GM11168 (cell line): Measurements from ENCODE around the gene ADARB2.

Experiments
- in situ Hi-C: fragments of 300-500 bp; cut with MboI; formaldehyde crosslinking; loops from one replicate; pipeline ENCODE4 v1.12.0; 2022; ENCODE audit warnings: low sequenced_read_pairs; ENCODE audit not compliant: unreplicated experiment

Gene ADARB2

GRCh38 chr10:1291178-1292090, 445.9 kb downstream of the ADARB2 start:
- in situ Hi-C loops = no loop called here

GRCh38 chr10:1290071-1290471, 447.3 kb downstream of the ADARB2 start:
- in situ Hi-C loops = no loop called here

- in situ Hi-C loops = loop anchor here (10.0 kb wide), 1 partner anchor 145 kb away; no protein-coding TSS in a partner anchor
Observed at GRCh38 chr10:1289591-1289990, 447.7 kb downstream of the ADARB2 start.

GRCh38 chr10:1287971-1288401, 449.3 kb downstream of the ADARB2 start:
- in situ Hi-C loops = loop anchor here (10.0 kb wide), 1 partner anchor 143 kb away; no protein-coding TSS in a partner anchor

- in situ Hi-C loops = loop anchor here (10.0 kb wide), 1 partner anchor 143 kb away; no protein-coding TSS in a partner anchor
Observed at GRCh38 chr10:1287487-1287886, 449.8 kb downstream of the ADARB2 start.

GRCh38 chr10:1284076-1284475, 453.2 kb downstream of the ADARB2 start:
- in situ Hi-C loops = loop anchor here (10.0 kb wide), 1 partner anchor 139 kb away; no protein-coding TSS in a partner anchor

- in situ Hi-C loops = loop anchor here (10.0 kb wide), 1 partner anchor 137 kb away; no protein-coding TSS in a partner anchor
Observed at GRCh38 chr10:1281405-1281782, 455.9 kb downstream of the ADARB2 start.

GRCh38 chr10:1280466-1281404, 456.6 kb downstream of the ADARB2 start:
- in situ Hi-C loops = loop anchor here (10.0 kb wide), 1 partner anchor 136 kb away; no protein-coding TSS in a partner anchor

- in situ Hi-C loops = no loop called here
Observed at GRCh38 chr10:1278306-1278705, 459.0 kb downstream of the ADARB2 start.

GRCh38 chr10:1274701-1275544, 462.4 kb downstream of the ADARB2 start:
- in situ Hi-C loops = no loop called here

GRCh38 chr10:1274111-1274661, 463.1 kb downstream of the ADARB2 start:
- in situ Hi-C loops = no loop called here

GRCh38 chr10:1273372-1274105, 463.8 kb downstream of the ADARB2 start:
- in situ Hi-C loops = no loop called here

- in situ Hi-C loops = no loop called here
Observed at GRCh38 chr10:1272777-1273161, 464.6 kb downstream of the ADARB2 start.

- in situ Hi-C loops = no loop called here
Observed at GRCh38 chr10:1272079-1272776, 465.1 kb downstream of the ADARB2 start.

GRCh38 chr10:1270906-1271305, 466.4 kb downstream of the ADARB2 start:
- in situ Hi-C loops = no loop called here

- in situ Hi-C loops = no loop called here
Observed at GRCh38 chr10:1270490-1270889, 466.8 kb downstream of the ADARB2 start.

- in situ Hi-C loops = no loop called here
Observed at GRCh38 chr10:1268831-1269230, 468.5 kb downstream of the ADARB2 start.

- in situ Hi-C loops = no loop called here
Observed at GRCh38 chr10:1267568-1267967, 469.8 kb downstream of the ADARB2 start.
